AG04450 (cell line): ENCODE data around the gene MAP1S. TPM values are rescaled to one million over a fixed set of nuclear protein-coding genes. Genes with fewer than 3 reads are reported as not detected.
A peak's percentile ranks its signal among the peaks of the same experiment; 100 is the strongest.

Experiments
- CTCF ChIA-PET: fragments of 300-600, 350-600 bp; formaldehyde crosslinking; extraction: SDS; loops from one replicate; lab custom pipeline; 2022; ENCODE audit warnings: antibody characterized with exemption, inconsistent platforms; lab: Charles Lee
- POLR2A ChIA-PET: fragments of 350-600 bp; formaldehyde crosslinking; extraction: SDS; loops from one replicate; lab custom pipeline; 2021; ENCODE audit warnings: antibody characterized with exemption, inconsistent platforms; lab: Yijun Ruan, JAX
- DNase-seq: peaks from one replicate; pipeline ENCODE4 v3.0.0-alpha.2; 2011; ENCODE audit warnings: low read depth, low spot score
- H3K27ac ChIP-seq: one replicate; pipeline ENCODE4 v1.5.1; 2012; ENCODE audit warnings: low read depth, low read length, control low read depth
- H3K27me3 ChIP-seq: one replicate; pipeline ENCODE4 v1.6.0; 2012; ENCODE audit warnings: low read length; ENCODE audit not compliant: control insufficient read depth, insufficient read depth
- H3K4me3 ChIP-seq: 2 replicates; pipeline ENCODE4 v1.5.1; 2011; ENCODE audit warnings: mild to moderate bottlenecking, low read depth, low read length, control low read depth
- H3K9me3 ChIP-seq: 2 replicates; pipeline ENCODE4 v1.5.1; 2012; ENCODE audit warnings: low read length; ENCODE audit not compliant: control insufficient read depth, insufficient read depth
- polyA plus RNA-seq: library from polyadenylated mRNA; depleted of rRNA; stranded (reverse); fragments of >200 nt; gene quantifications from 2 replicates; pipeline ENCODE4 v1.2.3, GENCODE V29; 2011
- TF ChIP-seq, protein P1 (sequence below): IDR thresholded peaks from 2 replicates; pipeline ENCODE4 v1.5.1; 2011; ENCODE audit warnings: low read depth, low read length, control low read depth, inconsistent platforms

MAP1S gene
- polyA plus RNA-seq, 1 experiment = 8.2 TPM

DNA sequence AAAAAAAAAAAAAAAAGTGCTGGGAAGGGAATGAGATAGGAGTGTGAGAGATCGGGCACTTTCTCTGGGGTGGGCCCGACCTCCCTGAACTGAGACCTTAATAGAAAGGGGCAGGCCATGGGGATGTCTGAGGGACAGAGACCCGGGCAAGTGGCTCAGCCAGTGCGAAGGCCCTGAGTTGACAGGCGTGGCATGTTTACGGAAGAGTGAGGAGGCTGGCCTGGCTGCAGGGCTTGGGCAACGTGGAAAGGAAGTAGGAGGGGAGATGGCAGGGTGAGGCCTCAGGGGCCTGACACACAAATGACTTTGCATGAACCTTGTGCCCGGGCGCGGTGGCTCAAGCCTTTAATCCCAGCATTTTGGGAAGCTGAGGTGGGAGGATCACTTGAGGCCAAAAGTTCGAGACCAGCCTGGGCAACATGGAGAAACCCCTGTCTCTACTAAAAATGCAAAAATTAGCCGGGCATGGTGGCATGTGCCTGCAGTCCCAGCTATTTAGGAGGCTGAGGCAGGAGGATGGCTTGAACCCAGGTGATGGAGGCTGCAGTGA, 45.9 kb downstream of the MAP1S start:
- Histone ChIP-seq H3K27me3 (peaks cover 3% of the 10 kb centered on the region), H3K27ac (no peak overlapping the region), H3K9me3 (no peaks in the 10 kb centered on the region), H3K4me3 (no peak overlapping the region)
- ChIA-PET POLR2A (interaction anchor here (0.7 kb wide), 1 partner anchor 13 kb away, joined by 9 read pairs; no protein-coding TSS in a partner anchor), CTCF (interaction anchor here (0.7 kb wide), 1 partner anchor 300 kb away, joined by 3 read pairs; no protein-coding TSS in a partner anchor)
- TF ChIP-seq, protein P1, sequence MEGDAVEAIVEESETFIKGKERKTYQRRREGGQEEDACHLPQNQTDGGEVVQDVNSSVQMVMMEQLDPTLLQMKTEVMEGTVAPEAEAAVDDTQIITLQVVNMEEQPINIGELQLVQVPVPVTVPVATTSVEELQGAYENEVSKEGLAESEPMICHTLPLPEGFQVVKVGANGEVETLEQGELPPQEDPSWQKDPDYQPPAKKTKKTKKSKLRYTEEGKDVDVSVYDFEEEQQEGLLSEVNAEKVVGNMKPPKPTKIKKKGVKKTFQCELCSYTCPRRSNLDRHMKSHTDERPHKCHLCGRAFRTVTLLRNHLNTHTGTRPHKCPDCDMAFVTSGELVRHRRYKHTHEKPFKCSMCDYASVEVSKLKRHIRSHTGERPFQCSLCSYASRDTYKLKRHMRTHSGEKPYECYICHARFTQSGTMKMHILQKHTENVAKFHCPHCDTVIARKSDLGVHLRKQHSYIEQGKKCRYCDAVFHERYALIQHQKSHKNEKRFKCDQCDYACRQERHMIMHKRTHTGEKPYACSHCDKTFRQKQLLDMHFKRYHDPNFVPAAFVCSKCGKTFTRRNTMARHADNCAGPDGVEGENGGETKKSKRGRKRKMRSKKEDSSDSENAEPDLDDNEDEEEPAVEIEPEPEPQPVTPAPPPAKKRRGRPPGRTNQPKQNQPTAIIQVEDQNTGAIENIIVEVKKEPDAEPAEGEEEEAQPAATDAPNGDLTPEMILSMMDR = no peak
- DNase-seq = no peak

DNA sequence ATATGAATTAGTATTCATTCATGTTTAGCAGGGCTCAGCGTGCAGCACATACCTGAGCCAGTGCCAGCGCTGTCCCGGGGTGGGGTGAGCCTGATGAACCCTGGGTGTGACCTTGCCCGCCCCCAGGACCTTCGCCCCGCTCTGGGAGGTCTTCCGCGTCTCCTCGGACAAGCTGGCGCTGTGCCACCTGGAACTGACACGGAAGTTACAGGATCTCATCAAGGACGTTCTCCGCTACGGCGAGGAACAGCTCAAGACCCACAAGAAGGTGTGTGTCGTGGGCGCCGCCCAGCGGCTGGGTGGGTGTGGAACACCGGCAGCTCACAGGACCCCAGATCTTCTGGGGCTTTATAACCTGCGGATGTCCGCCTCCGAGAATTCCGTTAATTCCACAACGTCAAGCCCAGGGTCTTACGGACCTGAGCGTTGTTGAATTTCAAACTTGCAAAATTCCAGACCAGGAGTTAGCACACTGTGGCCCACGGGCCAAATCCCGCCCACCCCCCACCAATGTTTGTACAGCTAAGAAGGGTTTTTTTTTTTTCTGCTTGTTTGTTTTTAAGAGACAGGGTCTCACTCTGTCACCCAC, 47.4 kb downstream of the MAP1S start:
- ChIA-PET CTCF (interaction anchor here (0.6 to 2.9 kb wide), 29 partner anchors 8 to 588 kb away, joined by 3 to 33 read pairs (median 6); partner anchors contain the start of genes MAP1S, PGLS and RPL18A), POLR2A (interaction anchor here (0.7 to 0.9 kb wide), 2 partner anchors 28 to 227 kb away, joined by 3 read pairs; partner anchors contain the start of gene B3GNT3)
- H3K27ac ChIP-seq = no peak overlapping the region
- peak overlapping the region; percentile 41 for H3K4me3 ChIP-seq
- TF ChIP-seq, protein P1 = peak; percentile 94
- no peaks in the 10 kb centered on the region for H3K27me3 ChIP-seq
- peak; percentile 32 for DNase-seq
- H3K9me3 ChIP-seq = no peaks in the 10 kb centered on the region; the same call in 1 of the 2 replicates

GRCh38 chr19:17767559-17767958, 48.3 kb downstream of the MAP1S start:
- Histone ChIP-seq H3K4me3 (no peak overlapping the region), H3K27me3 (no peaks in the 10 kb centered on the region), H3K27ac (no peak overlapping the region), H3K9me3 (peaks cover 2% of the 10 kb centered on the region; the same call in 1 of the 2 replicates)
- TF ChIP-seq, protein P1 = no peak
- ChIA-PET POLR2A (no interaction called here), CTCF (interaction anchor here (0.5 to 2.9 kb wide), 16 partner anchors 9 to 587 kb away, joined by 3 to 33 read pairs (median 6); partner anchors contain the start of gene MAP1S)
- no peak for DNase-seq

DNA sequence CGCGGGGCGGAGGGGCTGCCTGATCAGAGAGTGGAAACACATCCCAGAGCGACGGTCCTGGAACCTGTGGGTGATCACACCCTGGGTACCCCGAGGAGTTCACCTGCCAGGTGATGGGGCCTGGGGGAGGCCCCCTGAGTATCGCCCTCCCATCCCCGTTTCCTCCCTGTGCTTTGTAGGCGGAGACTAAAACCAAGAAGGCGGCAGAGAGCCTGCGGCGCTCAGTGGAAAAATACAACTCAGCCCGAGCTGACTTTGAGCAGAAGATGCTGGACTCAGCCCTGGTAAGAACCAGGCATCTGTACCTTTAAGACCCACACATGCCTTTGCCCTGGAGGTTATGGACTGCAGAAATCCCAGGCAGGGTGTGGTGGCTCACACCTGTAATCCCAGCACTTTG, 51.3 kb downstream of the MAP1S start:
- H3K27me3 ChIP-seq = peaks cover 4% of the 10 kb centered on the region
- no peak overlapping the region for H3K27ac ChIP-seq
- CTCF ChIA-PET = no interaction called here
- no peak for DNase-seq
- H3K9me3 ChIP-seq = peaks cover 2% of the 10 kb centered on the region; the same call in 1 of the 2 replicates
- POLR2A ChIA-PET = no interaction called here
- no peak overlapping the region for H3K4me3 ChIP-seq
- TF ChIP-seq, protein P1 = no peak

DNA sequence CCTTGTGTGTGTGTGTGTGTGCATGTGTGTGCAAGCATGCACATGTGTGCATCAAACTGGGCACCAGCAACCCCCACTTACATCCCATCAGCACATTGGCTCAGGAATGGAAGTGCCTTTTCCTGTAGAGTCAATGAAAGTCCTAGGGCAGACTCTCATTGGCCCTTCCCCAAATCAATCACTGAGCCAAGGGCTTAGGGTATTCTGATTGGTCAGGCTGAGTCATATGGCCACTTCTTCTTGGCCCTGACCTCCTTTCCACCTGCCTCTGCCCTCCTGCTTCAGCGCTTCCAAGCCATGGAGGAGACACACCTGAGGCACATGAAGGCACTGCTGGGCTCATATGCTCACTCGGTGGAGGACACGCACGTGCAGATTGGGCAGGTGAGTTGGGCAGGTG, 52.9 kb downstream of the MAP1S start:
- CTCF ChIA-PET = no interaction called here
- peaks cover 4% of the 10 kb centered on the region for H3K27me3 ChIP-seq

More for the DNA sequence above, 52.9 kb downstream of the MAP1S start:
- TF ChIP-seq, protein P1 = no peak
- H3K4me3 ChIP-seq = no peak overlapping the region
- DNase-seq = no peak
- POLR2A ChIA-PET = no interaction called here
- no peak overlapping the region for H3K27ac ChIP-seq
- peaks cover 2% of the 10 kb centered on the region; the same call in 1 of the 2 replicates for H3K9me3 ChIP-seq
